ENCODE measurements around the gene FGD4. TPM values are rescaled to one million over a fixed set of nuclear protein-coding genes. Genes with fewer than 3 reads are reported as not detected.
"Not testable (repeated sequence)": the region's sequence is repeated elsewhere in the genome, so short reads cannot be mapped to it uniquely, and the experiment has no call there.

FGD4 gene
- total RNA-seq, 1 experiment from 2014 or later: 2.2 TPM

GRCh38 chr12:32493282-32493681 is 93.9 kb downstream of the FGD4 start:
- no peak for DNase-seq (ENCODE audit: low spot score)

- DNase-seq (ENCODE audit: low spot score): no peak
These were observed 95.3 kb downstream of the FGD4 start for GRCh38 chr12:32494656-32495055.

GRCh38 chr12:32496946-32497345 is 97.6 kb downstream of the FGD4 start:
- DNase-seq (ENCODE audit: low spot score): no peak

GRCh38 chr12:32497864-32498263 is 98.5 kb downstream of the FGD4 start:
- no peak for DNase-seq (ENCODE audit: low spot score)

GRCh38 chr12:32499048-32499447 is 99.7 kb downstream of the FGD4 start:
- no peak for DNase-seq (ENCODE audit: low spot score)

GRCh38 chr12:32501835-32502333 is 102.5 kb downstream of the FGD4 start:
- peak; percentile 30 for DNase-seq (ENCODE audit: low spot score)

- no peak for DNase-seq (ENCODE audit: low spot score)
These were observed 103.5 kb downstream of the FGD4 start for GRCh38 chr12:32502693-32503502.

GRCh38 chr12:32503730-32504129 is 104.4 kb downstream of the FGD4 start:
- DNase-seq (ENCODE audit: low spot score): no peak

- DNase-seq (ENCODE audit: low spot score): no peak
These were observed 105.2 kb downstream of the FGD4 start for GRCh38 chr12:32504591-32504990.

- no peak for DNase-seq (ENCODE audit: low spot score)
These were observed 105.9 kb downstream of the FGD4 start for GRCh38 chr12:32505067-32505945.

GRCh38 chr12:32507096-32507941 is 108.0 kb downstream of the FGD4 start:
- DNase-seq (ENCODE audit: low spot score): not testable (repeated sequence)

- DNase-seq (ENCODE audit: low spot score): no peak
These were observed 108.6 kb downstream of the FGD4 start for GRCh38 chr12:32507942-32508320.

- no peak for DNase-seq (ENCODE audit: low spot score)
These were observed 109.3 kb downstream of the FGD4 start for GRCh38 chr12:32508626-32509025.

- DNase-seq (ENCODE audit: low spot score): no peak
These were observed 110.2 kb downstream of the FGD4 start for GRCh38 chr12:32509328-32510091.

GRCh38 chr12:32511976-32512375 is 112.6 kb downstream of the FGD4 start:
- not testable (repeated sequence) for DNase-seq (ENCODE audit: low spot score)

- DNase-seq (ENCODE audit: low spot score): no peak
These were observed 113.0 kb downstream of the FGD4 start for GRCh38 chr12:32512379-32512778.

- no peak for DNase-seq (ENCODE audit: low spot score)
These were observed 113.6 kb downstream of the FGD4 start for GRCh38 chr12:32512910-32513309.

GRCh38 chr12:32515137-32515873 is 115.9 kb downstream of the FGD4 start:
- no peak for DNase-seq (ENCODE audit: low spot score)

GRCh38 chr12:32516230-32516629 is 116.9 kb downstream of the FGD4 start:
- DNase-seq (ENCODE audit: low spot score): no peak

GRCh38 chr12:32517966-32518365 is 118.6 kb downstream of the FGD4 start:
- no peak for DNase-seq (ENCODE audit: low spot score)
